IMR-90 (cell line): ENCODE data around the gene CLMP. TPM values are rescaled to one million over a fixed set of nuclear protein-coding genes. Genes with fewer than 3 reads are reported as not detected.

Experiments
- ATAC-seq: fragments of 200-7000 bp; cut with Tn5 transposase; 2 replicates; pipeline ENCODE4 v1.9.1; 2020; ENCODE audit warnings: low read depth, mild to moderate bottlenecking, moderate library complexity
- BruUV-seq: library from RNA; stranded (reverse); fragments of 400-500 nt; replicated peaks from 2 replicates; lab custom pipeline; 2021; lab: Mats Ljungman, UMichigan
- CTCF ChIA-PET: fragments of 300-600 bp; formaldehyde crosslinking; extraction: SDS; loops from one replicate; lab custom pipeline; 2021; ENCODE audit warnings: antibody characterized with exemption; lab: Yijun Ruan, JAX
- POLR2A ChIA-PET: fragments of 300-600 bp; sonication (Branson Sonifier 250); formaldehyde crosslinking; loops from one replicate; lab custom pipeline; 2022; ENCODE audit warnings: antibody characterized with exemption; ENCODE audit not compliant: unreplicated experiment; lab: Charles Lee
- DNase-seq: peaks from one replicate; pipeline ENCODE4 v3.0.0; 2013
- H2AFZ ChIP-seq: replicated peaks from 2 replicates; pipeline ENCODE3; 2013; ENCODE audit warnings: low read length, mild to moderate bottlenecking; ENCODE audit not compliant: poor library complexity
- H2AK5ac ChIP-seq: 2 replicates; pipeline ENCODE4 v1.6.1; 2013; ENCODE audit warnings: low read depth, low read length, inconsistent platforms
- H2AK9ac ChIP-seq: replicated peaks from 2 replicates; pipeline ENCODE3; 2013; ENCODE audit warnings: mild to moderate bottlenecking, low read depth, low read length, moderate library complexity; ENCODE audit not compliant: poor library complexity
- H2BK120ac ChIP-seq: 2 replicates; pipeline ENCODE4 v1.6.1; 2013; ENCODE audit warnings: low read depth, low read length, inconsistent platforms
- H2BK15ac ChIP-seq: 3 replicates; pipeline ENCODE4 v1.6.1; 2013; ENCODE audit warnings: low read depth, low read length, inconsistent platforms
- H2BK20ac ChIP-seq: 2 replicates; pipeline ENCODE4 v1.6.1; 2013; ENCODE audit warnings: low read depth, mild to moderate bottlenecking, inconsistent platforms, low read length, moderate library complexity
- H2BK5ac ChIP-seq: 2 replicates; pipeline ENCODE4 v1.6.1; 2013; ENCODE audit warnings: mild to moderate bottlenecking, low read depth, low read length, inconsistent platforms; ENCODE audit not compliant: poor library complexity, severe bottlenecking
- H3K14ac ChIP-seq: replicated peaks from 2 replicates; pipeline ENCODE4 v1.6.1; 2013; ENCODE audit warnings: low read depth, low read length, inconsistent platforms
- H3K18ac ChIP-seq: 2 replicates; pipeline ENCODE4 v1.6.1; 2013; ENCODE audit warnings: low read depth, low read length, control low read depth
- H3K23ac ChIP-seq: 2 replicates; pipeline ENCODE4 v1.6.1; 2013; ENCODE audit warnings: low read depth, low read length, inconsistent platforms
- H3K27ac ChIP-seq: 2 replicates; pipeline ENCODE4 v1.5.1; 2013; ENCODE audit warnings: mild to moderate bottlenecking, control low read depth, low read length; ENCODE audit not compliant: insufficient read depth
- H3K27me3 ChIP-seq: 2 replicates; pipeline ENCODE4 v1.6.1; 2013; ENCODE audit warnings: low read length; ENCODE audit not compliant: control insufficient read depth, insufficient read depth
- H3K36me3 ChIP-seq: 2 replicates; pipeline ENCODE4 v1.6.1; 2013; ENCODE audit warnings: low read length, mixed read lengths; ENCODE audit not compliant: control insufficient read depth, insufficient read depth
- H3K4ac ChIP-seq: 2 replicates; pipeline ENCODE4 v1.6.1; 2013; ENCODE audit warnings: low read depth, low read length, inconsistent platforms
- H3K4me1 ChIP-seq: 2 replicates; pipeline ENCODE4 v1.6.1; 2013; ENCODE audit warnings: low read length, mixed read lengths; ENCODE audit not compliant: control insufficient read depth, insufficient read depth
- H3K4me2 ChIP-seq: 2 replicates; pipeline ENCODE4 v1.6.1; 2013; ENCODE audit warnings: low read depth, mild to moderate bottlenecking, control low read depth, low read length, moderate library complexity
- H3K4me3 ChIP-seq: 2 replicates; pipeline ENCODE4 v1.5.1; 2013; ENCODE audit warnings: low read depth, mild to moderate bottlenecking, control low read depth, low read length, moderate library complexity; ENCODE audit not compliant: insufficient read depth
- H3K56ac ChIP-seq: 2 replicates; pipeline ENCODE4 v1.6.1; 2013; ENCODE audit warnings: low read length, inconsistent platforms; ENCODE audit not compliant: insufficient read depth; ENCODE audit errors: extremely low read depth
- H3K79me1 ChIP-seq, 2 experiments: 2 replicates each; pipeline ENCODE4 v1.6.1; 2013; ENCODE audit warnings: low read length in 2 of 2, inconsistent platforms in 1 of 2, low read depth in 1 of 2
- H3K9ac ChIP-seq: 2 replicates; pipeline ENCODE4 v1.6.1; 2013; ENCODE audit warnings: low read depth, low read length, control low read depth
- H3K9me1 ChIP-seq: 2 replicates; pipeline ENCODE4 v1.6.1; 2013; ENCODE audit warnings: low read length, inconsistent platforms; ENCODE audit not compliant: insufficient read depth
- H3K9me3 ChIP-seq: 2 replicates; pipeline ENCODE4 v1.6.1; 2013; ENCODE audit warnings: low read length; ENCODE audit not compliant: control insufficient read depth, insufficient read depth
- H4K20me1 ChIP-seq: 2 replicates; pipeline ENCODE4 v1.6.1; 2013; ENCODE audit warnings: low read length, inconsistent platforms; ENCODE audit not compliant: insufficient read depth
- H4K5ac ChIP-seq: 2 replicates; pipeline ENCODE4 v1.6.1; 2013; ENCODE audit warnings: mild to moderate bottlenecking, low read depth, low read length, control low read depth
- H4K8ac ChIP-seq, 2 experiments: 2 replicates each; pipeline ENCODE4 v1.6.1; 2013; ENCODE audit warnings: low read depth in 2 of 2, low read length in 2 of 2, control low read depth in 1 of 2, inconsistent platforms in 1 of 2
- H4K91ac ChIP-seq: 2 replicates; pipeline ENCODE4 v1.6.1; 2013; ENCODE audit warnings: low read depth, low read length, inconsistent platforms; ENCODE audit not compliant: insufficient read depth
- NFE2L2 ChIP-seq: fragments of 150-350 bp; IDR thresholded peaks from 2 replicates; pipeline ENCODE4 v1.6.1; 2016; ENCODE audit warnings: low read depth, mild to moderate bottlenecking, low read length
- RCOR1 ChIP-seq: IDR thresholded peaks from 2 replicates; pipeline ENCODE4 v1.6.1; 2012; ENCODE audit warnings: mild to moderate bottlenecking, low read length, improper control_type of control experiment; ENCODE audit not compliant: insufficient replicate concordance
- SMC3 ChIP-seq: fragments of 150-350 bp; IDR thresholded peaks from 2 replicates; pipeline ENCODE4 v1.6.1; 2016; ENCODE audit warnings: low read depth, mild to moderate bottlenecking, antibody characterized with exemption, low read length, moderate library complexity
- WGBS, 2 experiments: methylation state at CpG; one replicate each; pipeline versions ENCODE4 v1.1.5 to v1.1.7; 2013; ENCODE audit warnings: missing lambda C conversion rate in 2 of 2; ENCODE audit not compliant: insufficient read length in 1 of 2; ENCODE audit errors: extremely low coverage in 2 of 2; 5-methylcytosine and 5-hydroxymethylcytosine counted together
- dilution Hi-C: fragments of 300-500 bp; cut with HindIII; formaldehyde crosslinking; loops from one replicate; pipeline ENCODE4 v1.14.3; 2018; ENCODE audit warnings: low sequenced_read_pairs; ENCODE audit not compliant: unreplicated experiment
- in situ Hi-C: fragments of 300-500 bp; cut with MboI; formaldehyde crosslinking; loops from 3 replicates; pipeline ENCODE4 v1.14.3; 2019; ENCODE audit warnings: low sequenced_read_pairs, inconsistent platforms, mixed read lengths
- intact Hi-C: fragments of 100-400 bp; cut with micrococcal nuclease; formaldehyde crosslinking; loops from 2 replicates; pipeline ENCODE4 v1.10.0; 2022
- polyA plus RNA-seq, 3 experiments: library from polyadenylated mRNA; depleted of rRNA; stranded (reverse); fragments of >200 nt; gene quantifications; 2 replicates each; pipeline ENCODE4 v1.2.3, GENCODE V29; 2012; ENCODE audit warnings: low replicate concordance in 1 of 3
- total RNA-seq: library from RNA; depleted of rRNA; stranded (reverse); fragments of >200 nt; gene quantifications from 2 replicates; pipeline ENCODE4 v1.2.3, GENCODE V29; 2012

CLMP gene
- total and polyA plus RNA-seq, 2 of the 4 experiments (the other 2 are of a cell fraction), result 54.7 to 95.7 TPM

DNA sequence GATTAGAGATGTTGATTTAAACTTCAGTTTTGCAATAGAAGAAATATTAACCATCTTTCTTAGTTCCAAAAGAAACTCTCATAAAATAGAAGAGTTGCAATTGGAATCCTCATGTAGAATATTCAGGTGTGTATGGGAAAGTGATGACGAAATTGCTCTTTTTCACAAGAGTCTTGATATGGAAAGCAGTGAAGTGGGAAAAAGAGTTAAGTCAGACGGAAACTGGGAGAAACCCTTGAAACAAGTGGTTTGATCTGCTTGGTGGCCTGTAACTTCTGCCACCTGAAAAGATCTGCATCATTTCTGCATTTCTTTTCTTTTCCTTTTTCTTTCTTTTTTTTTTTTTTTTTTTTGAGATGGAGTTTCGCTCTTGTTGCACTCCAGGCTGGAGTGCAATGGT is 41.8 kb upstream of the CLMP start:
- BruUV-seq, result no TSS peak

More for the DNA sequence above, 41.8 kb upstream of the CLMP start:
- Histone ChIP-seq H4K20me1 (no peaks in the 10 kb centered on the region), H3K4me3 (no peak overlapping the region), H4K8ac (no peak overlapping the region), H3K27ac (no peak overlapping the region), H3K36me3 (no peaks in the 10 kb centered on the region), H3K18ac (no peak overlapping the region), H3K9me3 (no peaks in the 10 kb centered on the region), H3K4ac (no peak overlapping the region), H3K4me2 (no peak overlapping the region), H2BK20ac (no peak overlapping the region), H2BK5ac (no peak overlapping the region), H2BK120ac (no peak overlapping the region), H3K56ac (no peak overlapping the region), H3K9ac (no peak overlapping the region), H2BK15ac (no peak overlapping the region), H3K23ac (no peak overlapping the region), H2AFZ (no peak overlapping the region), H4K91ac (no peak overlapping the region), H3K79me1 (no peaks in the 10 kb centered on the region), H3K14ac (no peak overlapping the region), H2AK9ac (no peak overlapping the region), H4K5ac (no peak overlapping the region), H3K27me3 (no peaks in the 10 kb centered on the region), H3K9me1 (peaks cover 17% of the 10 kb centered on the region; the same call in 1 of the 2 replicates), H3K4me1 (peaks cover 27% of the 10 kb centered on the region), H2AK5ac (no peak overlapping the region)
- intact Hi-C loops, result no loop called here
- ATAC-seq (no peak), DNase-seq (no peak)
- ChIA-PET POLR2A (interaction anchor here (0.6 kb wide), 1 partner anchor 126 kb away, joined by 4 read pairs; no protein-coding TSS in a partner anchor), CTCF (no interaction called here)
- no CpG with 5 or more reads among the region's 3 CpGs for WGBS, 2 experiments
- TF ChIP-seq NFE2L2 (no peak), RCOR1 (no peak), SMC3 (no peak)
- in situ Hi-C loops, result no loop called here
- dilution Hi-C loops, result no loop called here
